Parathyroid adenoma (tissue), 2 donors: ENCODE results near the gene SLC17A9.

ENCODE experiments used
- H2AFZ ChIP-seq: fragments of 300-600 bp; sonication (generic); one replicate; pipeline ENCODE4 v1.7.0; 2017; ENCODE audit warnings: antibody characterized with exemption, mild to moderate bottlenecking
- H3K27ac ChIP-seq: fragments of 300-600 bp; sonication (generic); one replicate; pipeline ENCODE4 v1.7.0; 2017
- H3K27me3 ChIP-seq: fragments of 300-600 bp; sonication (generic); one replicate; pipeline ENCODE4 v1.7.0; 2017; ENCODE audit warnings: low read length; ENCODE audit not compliant: control insufficient read depth, insufficient read depth
- H3K36me3 ChIP-seq: fragments of 300-600 bp; sonication (generic); one replicate; pipeline ENCODE4 v1.7.0; 2017; ENCODE audit warnings: low read length; ENCODE audit not compliant: control insufficient read depth, insufficient read depth
- H3K4me1 ChIP-seq: fragments of 300-600 bp; sonication (generic); one replicate; pipeline ENCODE4 v1.7.0; 2017; ENCODE audit warnings: control low read depth
- H3K4me2 ChIP-seq: fragments of 300-600 bp; sonication (generic); one replicate; pipeline ENCODE4 v1.7.0; 2017; ENCODE audit warnings: low read length
- H3K4me3 ChIP-seq: fragments of 300-600 bp; sonication (generic); one replicate; pipeline ENCODE4 v1.7.0; 2017; ENCODE audit warnings: low read depth, low read length
- H3K79me2 ChIP-seq: fragments of 300-600 bp; sonication (generic); one replicate; pipeline ENCODE4 v1.7.0; 2017; ENCODE audit warnings: control low read depth
- H3K9ac ChIP-seq: fragments of 300-600 bp; sonication (generic); one replicate; pipeline ENCODE4 v1.7.0; 2017; ENCODE audit warnings: mild to moderate bottlenecking
- H3K9me3 ChIP-seq: fragments of 300-600 bp; sonication (generic); one replicate; pipeline ENCODE4 v1.7.0; 2017; ENCODE audit warnings: low read length; ENCODE audit not compliant: control insufficient read depth
- TF ChIP-seq, protein P1 (sequence below): fragments of 300-600 bp; sonication (generic); IDR thresholded peaks from one replicate; pipeline ENCODE4 v1.7.0; 2017; ENCODE audit warnings: antibody characterized with exemption, mild to moderate bottlenecking
- donor health status: primary hyperparathyroidism.

Gene SLC17A9

DNA sequence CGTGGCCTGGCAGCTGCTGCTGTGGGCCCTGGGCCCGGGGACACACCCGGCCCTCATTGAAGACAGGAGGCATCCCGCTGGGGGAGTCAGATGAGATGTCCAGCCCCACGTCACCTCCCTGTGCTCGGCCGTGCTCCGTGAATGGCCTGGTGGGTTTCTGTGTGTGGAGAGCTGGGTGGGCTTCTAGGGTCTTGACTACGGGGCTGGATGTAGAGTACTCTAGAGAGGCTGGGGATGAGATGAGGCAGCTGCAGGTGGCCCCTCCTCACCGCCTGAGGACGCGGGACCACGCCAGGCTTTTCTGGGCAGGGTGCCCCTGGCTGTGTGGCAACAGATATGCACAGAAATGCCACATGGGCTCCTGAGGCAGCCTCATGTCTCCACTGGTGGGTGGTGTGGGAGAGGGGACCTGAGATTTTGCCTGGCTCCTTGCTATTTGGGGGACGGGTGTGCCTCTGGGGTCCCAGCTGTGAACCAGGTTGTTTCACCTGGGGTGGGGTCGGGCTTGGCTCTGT, 62.7 kb downstream of the SLC17A9 start:
- Histone ChIP-seq H3K27ac (no peak overlapping the region), H3K9ac (no peak overlapping the region), H3K4me1 (no peaks in the 10 kb centered on the region), H3K36me3 (no peaks in the 10 kb centered on the region), H2AFZ (no peak overlapping the region), H3K9me3 (no peaks in the 10 kb centered on the region), H3K4me2 (no peak overlapping the region), H3K27me3 (peaks cover 13% of the 10 kb centered on the region), H3K4me3 (no peak overlapping the region), H3K79me2 (no peaks in the 10 kb centered on the region)
- TF ChIP-seq, protein P1, sequence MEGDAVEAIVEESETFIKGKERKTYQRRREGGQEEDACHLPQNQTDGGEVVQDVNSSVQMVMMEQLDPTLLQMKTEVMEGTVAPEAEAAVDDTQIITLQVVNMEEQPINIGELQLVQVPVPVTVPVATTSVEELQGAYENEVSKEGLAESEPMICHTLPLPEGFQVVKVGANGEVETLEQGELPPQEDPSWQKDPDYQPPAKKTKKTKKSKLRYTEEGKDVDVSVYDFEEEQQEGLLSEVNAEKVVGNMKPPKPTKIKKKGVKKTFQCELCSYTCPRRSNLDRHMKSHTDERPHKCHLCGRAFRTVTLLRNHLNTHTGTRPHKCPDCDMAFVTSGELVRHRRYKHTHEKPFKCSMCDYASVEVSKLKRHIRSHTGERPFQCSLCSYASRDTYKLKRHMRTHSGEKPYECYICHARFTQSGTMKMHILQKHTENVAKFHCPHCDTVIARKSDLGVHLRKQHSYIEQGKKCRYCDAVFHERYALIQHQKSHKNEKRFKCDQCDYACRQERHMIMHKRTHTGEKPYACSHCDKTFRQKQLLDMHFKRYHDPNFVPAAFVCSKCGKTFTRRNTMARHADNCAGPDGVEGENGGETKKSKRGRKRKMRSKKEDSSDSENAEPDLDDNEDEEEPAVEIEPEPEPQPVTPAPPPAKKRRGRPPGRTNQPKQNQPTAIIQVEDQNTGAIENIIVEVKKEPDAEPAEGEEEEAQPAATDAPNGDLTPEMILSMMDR, result no peak

DNA sequence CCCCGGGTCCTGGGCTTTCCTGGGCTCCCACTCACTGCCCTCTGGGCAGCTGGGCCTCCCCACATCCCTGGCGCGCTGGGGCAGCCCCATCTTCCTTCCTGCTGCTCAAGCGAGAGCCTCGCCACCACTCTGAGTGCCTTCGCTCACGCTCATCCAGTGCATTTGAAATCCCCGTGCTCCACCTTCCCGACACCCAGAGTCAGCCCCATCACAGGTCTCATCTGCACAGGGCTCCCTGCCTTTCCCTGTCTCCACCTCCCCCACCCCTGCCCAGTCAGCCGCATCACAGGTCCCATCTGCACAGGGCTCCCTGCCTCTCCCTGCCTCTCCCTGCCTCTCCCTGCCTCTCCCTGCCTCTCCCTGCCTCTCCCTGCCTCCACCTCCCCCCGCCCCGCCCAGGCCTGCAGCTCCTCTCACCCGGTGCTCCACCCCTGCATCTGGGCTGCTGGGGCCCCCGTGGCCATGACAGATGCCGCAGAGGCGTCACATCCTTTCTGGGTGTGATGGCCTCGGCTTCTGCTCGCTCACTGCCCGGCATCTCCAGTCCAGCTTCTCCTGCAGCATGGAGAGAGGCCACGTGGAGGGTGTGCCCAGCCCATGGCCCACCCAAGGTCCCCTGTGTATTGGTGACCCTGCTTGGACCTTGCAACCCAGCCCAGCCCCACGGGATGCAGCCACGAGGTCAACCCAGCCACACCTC, 63.3 kb downstream of the SLC17A9 start:
- Histone ChIP-seq H3K27ac (no peak overlapping the region), H3K27me3 (peaks cover 10% of the 10 kb centered on the region), H3K9me3 (no peaks in the 10 kb centered on the region), H3K79me2 (no peaks in the 10 kb centered on the region), H3K9ac (no peak overlapping the region), H2AFZ (no peak overlapping the region), H3K4me1 (no peaks in the 10 kb centered on the region), H3K4me2 (no peak overlapping the region), H3K4me3 (no peak overlapping the region), H3K36me3 (no peaks in the 10 kb centered on the region)
- TF ChIP-seq, protein P1, result no peak

DNA sequence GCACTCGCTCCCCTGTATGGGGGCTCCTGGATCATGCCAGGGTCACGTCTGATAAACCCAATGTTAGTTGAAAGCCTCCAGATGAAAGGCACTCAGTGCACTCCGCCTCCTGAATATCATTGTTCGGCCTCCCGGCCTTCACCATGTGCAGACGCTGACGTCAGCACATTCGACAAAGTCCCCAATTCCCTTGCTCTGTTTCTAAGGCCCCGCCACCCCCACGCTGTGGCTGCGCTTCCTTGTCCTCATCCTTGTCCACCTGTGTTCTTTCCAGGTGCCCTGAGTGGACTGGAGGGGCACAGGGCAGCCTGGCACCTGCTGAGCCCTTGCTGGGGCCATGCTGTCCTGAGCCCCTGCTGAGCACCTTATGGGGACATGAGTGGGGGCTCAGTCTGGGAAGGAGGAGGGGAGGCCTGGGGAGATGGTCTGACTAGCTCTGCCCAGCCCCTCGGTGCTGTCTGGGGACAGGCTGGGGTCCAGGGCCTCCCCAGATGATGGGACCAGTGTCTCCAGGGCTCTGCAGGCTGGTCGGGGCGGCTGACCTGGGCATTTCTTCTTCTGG, 64.1 kb downstream of the SLC17A9 start:
- Histone ChIP-seq H3K27ac (no peak overlapping the region), H3K4me3 (no peak overlapping the region), H3K9ac (no peak overlapping the region), H3K9me3 (no peaks in the 10 kb centered on the region), H3K79me2 (no peaks in the 10 kb centered on the region), H2AFZ (no peak overlapping the region), H3K4me1 (no peaks in the 10 kb centered on the region), H3K36me3 (no peaks in the 10 kb centered on the region), H3K4me2 (no peak overlapping the region), H3K27me3 (peaks cover 10% of the 10 kb centered on the region)
- TF ChIP-seq, protein P1, result no peak

DNA sequence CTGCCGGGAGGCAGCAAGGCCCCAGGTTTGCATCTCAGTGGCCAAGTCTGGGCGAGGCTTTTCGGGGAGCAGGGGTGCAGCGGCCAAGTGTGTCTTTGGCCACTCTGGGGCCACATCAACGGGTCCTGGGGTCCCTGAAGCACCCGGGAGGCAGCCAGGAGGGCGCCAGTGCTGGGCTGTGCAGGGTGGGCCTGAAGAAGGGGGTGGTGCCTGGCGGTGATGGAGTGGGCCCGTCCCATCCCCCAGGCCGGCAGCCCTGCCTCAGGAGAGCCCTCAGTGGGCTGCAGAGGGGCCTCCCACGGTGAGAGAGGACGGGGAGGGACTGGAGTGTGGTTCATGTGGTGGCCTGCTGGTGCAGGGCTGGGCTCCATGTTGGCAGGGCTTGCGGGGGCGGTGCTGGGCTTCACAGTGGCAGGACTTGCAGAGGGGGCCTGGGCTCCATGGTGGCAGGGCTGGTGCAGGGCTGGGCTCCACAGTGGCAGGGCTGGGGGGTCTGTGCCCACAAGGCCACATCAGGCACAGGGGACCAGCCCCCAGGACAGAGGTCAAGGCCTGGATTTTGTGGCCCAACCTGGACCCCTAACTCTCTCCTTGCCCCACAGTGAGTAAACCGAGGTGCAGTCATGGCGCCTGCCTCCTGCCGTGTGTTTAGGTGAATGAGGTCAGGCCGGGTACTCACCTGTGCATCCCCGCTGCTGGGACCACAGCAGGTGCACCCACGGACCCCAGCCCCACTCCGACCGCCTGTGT, 64.7 kb downstream of the SLC17A9 start:
- H2AFZ ChIP-seq, result no peak overlapping the region
- H3K4me3 ChIP-seq, result no peak overlapping the region
- no peaks in the 10 kb centered on the region for H3K36me3 ChIP-seq
- H3K27ac ChIP-seq, result no peak overlapping the region
- TF ChIP-seq, protein P1, result no peak
- H3K4me1 ChIP-seq, result no peaks in the 10 kb centered on the region
- no peaks in the 10 kb centered on the region for H3K9me3 ChIP-seq
- no peak overlapping the region for H3K9ac ChIP-seq
- no peak overlapping the region for H3K4me2 ChIP-seq
- H3K27me3 ChIP-seq, result peaks cover 15% of the 10 kb centered on the region
- H3K79me2 ChIP-seq, result no peaks in the 10 kb centered on the region
